GM21529 (cell line): ENCODE data around the gene COMT.
"Not testable (repeated sequence)": the region's sequence is repeated elsewhere in the genome, so short reads cannot be mapped to it uniquely, and the experiment has no call there.

Source experiments
- ATAC-seq: cut with Tn5 transposase; IDR thresholded peaks from one replicate; pipeline ENCODE4 v1.9.1; 2021; ENCODE audit not compliant: unreplicated experiment

COMT gene

DNA sequence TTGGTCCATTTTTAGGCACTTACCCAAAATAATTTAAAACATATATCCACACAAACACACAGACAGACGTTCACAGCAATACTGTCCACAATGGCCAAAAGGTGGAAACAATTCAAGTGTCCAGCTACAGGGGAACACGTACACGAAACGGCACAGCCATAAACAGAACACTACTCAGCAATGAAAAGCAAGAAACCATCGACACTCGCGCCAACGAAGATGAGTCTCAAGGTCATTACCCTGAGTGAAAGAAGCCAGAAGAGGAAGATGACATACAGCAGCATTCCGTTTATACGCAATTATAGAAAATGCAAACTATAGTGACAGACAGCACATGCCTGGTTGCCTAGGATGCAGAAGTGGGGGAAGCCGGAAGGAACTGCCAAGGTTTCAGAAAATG lies 13.4 kb upstream of the COMT start:
- ATAC-seq: no peak

DNA sequence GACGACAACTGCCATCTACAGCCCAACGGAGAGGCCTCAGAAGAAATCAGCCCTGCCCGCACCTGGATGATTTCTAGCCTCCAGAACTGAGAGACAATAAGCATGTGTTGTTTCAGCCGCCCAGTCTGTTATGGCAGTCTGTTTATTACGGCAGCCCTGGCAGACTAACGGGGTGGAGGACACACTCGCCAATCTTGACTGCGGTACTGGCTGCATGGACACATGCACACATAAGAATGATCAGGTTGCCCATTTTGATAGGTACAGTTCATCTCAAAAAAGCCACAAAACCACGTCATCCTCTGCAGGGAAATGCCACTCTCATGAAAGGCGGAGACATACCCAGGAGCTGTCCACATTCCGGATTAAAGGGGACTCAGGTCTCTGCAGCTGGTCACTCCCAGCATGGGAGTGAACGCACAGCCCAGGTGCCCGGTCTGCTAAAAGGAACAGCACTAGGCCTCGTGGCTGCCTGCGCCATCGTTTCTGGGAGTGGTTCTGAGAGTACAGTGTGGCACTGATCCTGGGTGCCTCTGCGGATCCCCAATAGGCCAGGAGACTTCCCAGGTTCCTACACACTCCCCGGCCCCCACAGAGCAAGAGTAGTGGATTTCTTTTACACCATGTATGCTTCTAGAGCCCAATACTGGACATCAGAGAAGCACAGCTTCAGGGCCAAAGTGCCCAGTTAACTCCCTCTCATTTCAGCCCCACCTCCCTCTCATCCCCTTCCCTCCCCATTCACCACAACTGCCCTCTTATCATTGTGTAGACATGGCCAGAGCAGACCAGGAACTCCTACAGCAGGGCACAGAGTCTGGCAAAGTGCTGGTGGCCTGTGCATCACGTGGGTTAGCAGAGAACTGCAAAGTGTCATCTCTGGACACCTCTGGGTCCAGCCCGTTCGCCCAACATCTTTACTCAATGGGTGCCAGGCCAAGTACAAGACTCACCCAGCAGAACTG lies 11.7 kb upstream of the COMT start:
- ATAC-seq: no peak

DNA sequence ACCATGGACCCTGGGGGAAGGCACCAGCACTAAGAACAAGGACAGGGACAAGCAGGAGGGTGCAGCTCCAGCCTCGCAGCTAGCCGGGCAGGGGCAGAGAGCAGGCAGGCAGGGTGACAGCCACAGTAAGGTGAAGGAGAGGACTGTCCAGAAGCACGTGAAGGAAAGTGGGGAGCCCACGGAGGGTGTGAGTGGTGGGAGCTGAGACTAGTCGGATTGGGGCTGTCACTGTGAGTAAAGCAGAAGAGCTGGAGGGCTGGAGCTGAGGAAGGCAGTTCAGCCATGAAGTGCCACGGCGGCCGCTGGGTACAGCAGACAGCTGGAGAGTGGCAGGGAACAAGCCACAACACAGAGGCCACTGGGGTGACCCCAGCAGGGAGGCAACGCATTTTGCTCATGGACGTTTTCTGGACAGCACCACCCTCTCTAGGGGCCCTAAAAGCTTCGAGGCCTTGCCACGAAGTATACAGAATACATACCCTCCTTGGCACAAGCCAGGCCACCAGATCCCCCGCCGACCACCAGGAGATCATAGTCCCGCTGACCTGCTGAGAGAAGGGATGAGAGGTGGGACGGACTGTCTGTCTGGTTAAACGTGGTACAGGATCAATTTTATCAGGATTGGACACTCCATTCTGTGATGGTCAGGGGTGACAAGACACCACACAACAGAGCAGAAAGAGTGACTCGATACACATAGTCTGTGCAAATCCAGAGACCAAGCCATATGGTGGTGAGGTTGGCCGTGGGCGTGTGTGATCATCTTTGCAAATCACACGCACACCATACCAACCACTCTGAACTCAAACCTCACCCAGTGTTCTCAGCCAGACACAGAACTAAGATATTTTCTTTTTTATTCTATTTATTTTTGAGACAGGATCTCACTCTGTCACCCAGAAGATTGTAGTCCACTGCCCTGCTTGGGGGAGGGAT lies 10.8 kb upstream of the COMT start:
- no peak for ATAC-seq

DNA sequence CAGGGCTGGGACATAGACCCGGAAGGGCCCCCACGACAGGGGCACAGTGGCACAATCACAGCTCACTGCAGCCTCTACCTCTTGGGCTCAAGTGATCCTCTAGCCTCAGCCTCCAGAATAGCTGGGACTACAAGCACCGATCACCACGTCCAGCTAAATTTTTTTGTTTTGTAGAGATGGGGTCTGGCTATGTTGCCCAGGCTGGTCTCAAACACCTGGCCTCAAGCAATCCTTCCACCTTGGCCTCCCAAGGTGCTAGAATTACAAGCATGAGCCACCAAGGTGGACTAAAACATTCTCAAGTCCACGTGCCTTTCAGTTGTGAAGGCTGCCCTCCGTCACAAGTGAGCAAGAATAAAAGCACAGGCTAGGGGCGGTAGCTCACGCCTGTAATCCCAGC lies 10.1 kb upstream of the COMT start:
- no peak for ATAC-seq

DNA sequence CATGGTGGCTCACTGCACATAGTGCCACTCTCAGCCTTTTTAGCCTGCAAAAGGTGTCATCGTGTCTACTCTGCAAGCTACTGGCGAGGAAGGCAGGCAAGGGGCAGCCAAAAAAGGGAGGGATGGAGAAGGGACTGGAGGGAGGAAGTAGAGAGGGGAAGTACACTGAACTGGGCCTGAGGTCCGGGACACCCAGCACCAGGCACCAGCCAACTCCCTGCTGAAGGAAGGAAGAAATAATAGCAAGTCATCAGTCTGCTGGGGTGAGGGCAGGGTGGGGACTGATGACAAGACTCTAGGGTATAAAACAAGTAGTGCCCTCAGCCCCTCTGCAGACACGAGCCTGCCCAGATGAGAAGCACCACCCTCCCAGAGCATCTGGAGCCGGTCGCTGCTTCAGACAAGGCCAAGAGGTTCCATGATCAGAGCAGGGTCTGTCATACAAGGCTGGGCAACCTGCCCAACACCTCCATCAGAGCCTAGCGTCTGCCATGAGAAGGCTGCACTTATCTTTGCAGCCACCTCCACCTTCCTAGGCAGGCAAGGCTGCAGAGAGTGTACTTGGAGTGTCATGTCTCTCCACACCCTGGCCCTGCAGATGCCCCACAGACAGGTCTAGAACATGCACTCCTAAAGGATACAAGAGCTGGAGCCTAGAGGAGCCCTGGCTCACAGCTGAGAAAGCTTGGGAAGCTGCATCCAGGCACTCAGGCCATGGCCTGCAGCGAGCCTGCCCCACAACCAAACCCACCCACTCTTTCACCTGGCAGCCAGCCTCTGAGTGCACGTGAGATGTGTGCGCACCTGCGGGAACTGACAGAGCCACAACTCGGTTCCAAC lies 9.0 kb upstream of the COMT start:
- no peak for ATAC-seq

DNA sequence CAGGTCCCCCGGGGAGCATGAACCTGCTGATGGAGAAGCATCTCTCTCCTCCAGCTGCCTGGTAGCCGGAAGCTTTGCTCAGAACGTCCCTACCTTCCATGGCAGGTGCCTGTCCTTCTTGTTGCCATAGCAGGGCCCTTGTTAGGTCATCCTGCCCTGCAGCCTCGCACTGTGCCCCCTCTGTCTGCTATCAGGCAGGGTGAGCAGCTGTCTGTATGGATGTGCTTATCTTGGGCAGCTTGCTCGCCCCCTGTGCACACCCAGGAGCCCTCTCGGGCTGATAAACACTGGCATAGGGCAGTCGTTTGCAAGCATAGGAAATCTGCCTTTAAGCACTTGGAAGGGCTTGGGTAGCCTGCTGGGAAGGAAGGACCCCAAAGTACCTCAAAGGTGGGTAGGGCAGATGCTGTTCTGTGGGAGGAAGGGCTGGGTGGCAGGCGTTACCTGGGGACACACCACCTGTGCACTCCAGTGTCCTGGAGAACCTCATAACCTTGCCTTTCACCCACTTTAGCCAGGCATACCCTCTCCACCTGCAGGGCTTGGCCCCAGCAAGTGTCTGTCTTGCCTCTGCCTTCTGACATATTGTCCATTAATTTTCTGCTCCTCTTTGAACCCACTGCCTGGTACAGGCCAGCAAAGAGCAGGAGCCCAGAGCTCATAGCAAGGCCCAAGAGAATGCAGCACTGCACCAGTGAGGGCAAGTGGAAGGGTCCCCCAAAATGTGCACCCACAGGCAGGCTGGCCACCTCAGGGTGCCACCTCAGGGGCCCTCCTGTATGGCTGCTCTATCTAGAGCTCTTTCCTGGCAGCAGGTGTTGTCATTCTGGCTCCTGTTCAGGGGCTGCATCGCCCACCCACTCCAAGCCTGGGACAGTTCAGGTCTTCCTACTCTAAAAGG lies 8.0 kb upstream of the COMT start:
- no peak for ATAC-seq

DNA sequence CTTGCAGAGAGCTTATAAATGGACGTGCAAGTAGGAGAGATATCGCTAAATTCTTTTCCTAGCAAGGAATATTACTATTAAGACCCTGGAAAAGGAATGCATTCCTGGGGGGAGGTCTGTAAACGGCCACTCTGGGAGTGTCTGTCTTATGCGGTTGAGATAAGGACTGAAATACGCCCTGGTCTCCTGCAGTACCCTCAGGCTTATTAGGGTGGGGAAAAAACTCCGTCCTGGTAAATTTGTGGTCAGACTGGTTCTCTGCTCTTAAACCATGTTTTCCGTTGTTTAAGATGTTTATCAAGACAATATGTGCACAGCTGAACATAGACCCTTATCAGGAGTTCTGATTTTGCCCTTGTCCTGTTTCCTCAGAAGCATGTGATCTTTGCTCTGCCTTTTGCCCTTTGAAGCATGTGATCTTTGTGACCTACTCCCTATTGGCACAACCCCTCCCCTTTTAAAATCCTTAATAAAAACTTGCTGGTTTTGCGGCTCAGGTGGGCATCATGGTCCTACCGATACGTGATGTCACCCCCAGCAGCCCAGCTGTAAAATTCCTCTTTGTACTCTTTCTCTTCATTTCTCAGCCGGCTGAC lies 6.4 kb upstream of the COMT start:
- ATAC-seq: not testable (repeated sequence)

DNA sequence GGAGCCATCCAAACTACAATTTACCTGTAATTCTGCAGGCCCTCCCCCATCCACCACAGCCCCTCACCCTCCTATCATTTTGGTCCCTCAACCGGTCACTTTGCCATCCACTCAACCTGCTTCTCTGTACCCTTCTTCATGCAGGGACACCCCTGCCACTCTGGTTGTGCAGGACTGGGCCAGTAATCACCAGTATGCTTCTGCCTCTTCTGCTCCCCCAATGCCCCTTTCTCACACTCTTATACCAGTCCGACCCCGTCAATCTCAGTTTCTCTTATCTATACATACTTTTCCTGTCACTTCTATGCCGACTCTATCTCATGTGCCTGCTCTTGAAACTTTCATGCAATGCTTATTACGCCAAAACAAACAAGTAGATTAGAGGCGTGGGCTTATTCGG lies 5.1 kb upstream of the COMT start:
- no peak for ATAC-seq

DNA sequence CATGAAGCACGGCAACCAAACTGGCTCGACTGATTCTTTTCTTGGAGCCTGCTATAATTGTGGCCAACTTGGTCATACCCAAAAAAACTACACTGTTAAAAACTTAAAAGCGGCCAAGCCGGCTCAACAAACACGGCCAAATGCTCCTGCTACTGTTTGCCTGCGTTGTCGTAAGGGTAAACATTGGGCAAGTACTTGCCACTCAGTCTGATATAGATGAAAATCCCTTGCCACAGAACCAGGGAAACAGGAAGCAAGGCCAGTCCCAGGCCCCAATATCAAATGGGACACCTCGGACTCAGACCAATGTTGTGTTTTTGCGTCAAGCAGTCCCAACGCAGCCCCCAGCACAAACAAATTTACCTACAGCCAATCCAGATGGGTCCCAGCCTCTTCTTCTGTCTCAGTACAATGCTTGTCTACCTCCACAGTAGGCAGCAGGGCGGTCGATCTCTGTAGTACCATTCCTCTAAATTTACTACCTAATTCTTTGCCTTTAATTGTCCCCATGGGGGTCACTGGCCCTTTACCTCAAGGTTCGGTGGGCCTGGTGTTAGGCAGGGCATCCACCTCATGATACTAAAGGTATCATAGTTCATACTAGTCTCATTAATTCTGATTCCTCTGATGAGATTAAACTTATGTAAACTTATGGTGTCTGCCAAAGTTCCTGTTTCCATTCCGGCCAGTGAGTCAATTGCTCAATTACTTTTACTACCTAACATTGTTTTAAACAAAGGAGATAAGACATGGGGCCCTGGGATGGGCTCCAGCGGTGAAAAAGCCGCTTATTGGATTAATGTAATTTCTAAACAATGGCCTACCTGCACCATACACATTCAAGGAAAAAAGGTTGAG lies 3.7 kb upstream of the COMT start:
- no peak for ATAC-seq

DNA sequence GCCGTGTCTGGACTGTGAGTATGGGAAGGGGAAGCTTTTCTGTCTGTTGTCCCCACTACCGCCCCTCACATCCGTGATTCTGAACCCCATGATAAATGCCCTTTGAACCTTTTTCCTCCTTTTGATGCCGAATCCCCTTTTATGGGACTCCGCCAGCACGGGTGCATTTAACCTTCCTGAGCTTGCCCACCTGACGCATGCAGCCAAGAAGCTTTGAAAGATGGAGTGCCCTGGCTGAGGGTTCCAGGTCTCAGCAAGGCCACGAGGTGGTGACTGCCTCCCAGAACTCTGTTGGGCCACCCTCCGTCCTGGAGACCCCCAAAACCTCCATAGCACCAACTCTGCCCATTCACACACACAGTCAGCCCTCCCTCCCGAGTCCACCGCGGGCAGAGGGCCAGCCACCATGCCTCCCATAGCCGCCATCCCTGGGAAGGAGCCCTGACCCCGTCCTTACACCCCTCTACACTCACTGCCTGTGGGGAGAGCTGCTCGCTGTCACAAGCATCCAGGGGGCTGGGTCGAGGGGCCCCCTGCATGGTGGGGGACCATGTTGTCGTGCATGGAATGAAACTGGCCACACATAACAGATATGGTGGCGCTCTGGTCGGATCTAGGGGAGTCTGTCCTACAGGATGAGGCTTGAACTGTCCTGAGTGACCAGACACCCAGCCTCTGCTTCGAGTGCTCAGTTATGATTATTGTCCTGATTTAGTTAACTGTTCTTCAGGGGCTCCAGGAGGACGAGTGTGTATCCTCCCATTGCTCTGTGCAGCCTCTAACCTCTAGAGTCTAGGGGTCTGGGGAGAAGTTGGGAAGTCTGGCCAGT lies 822 bp upstream of the COMT start:
- no peak for ATAC-seq

DNA sequence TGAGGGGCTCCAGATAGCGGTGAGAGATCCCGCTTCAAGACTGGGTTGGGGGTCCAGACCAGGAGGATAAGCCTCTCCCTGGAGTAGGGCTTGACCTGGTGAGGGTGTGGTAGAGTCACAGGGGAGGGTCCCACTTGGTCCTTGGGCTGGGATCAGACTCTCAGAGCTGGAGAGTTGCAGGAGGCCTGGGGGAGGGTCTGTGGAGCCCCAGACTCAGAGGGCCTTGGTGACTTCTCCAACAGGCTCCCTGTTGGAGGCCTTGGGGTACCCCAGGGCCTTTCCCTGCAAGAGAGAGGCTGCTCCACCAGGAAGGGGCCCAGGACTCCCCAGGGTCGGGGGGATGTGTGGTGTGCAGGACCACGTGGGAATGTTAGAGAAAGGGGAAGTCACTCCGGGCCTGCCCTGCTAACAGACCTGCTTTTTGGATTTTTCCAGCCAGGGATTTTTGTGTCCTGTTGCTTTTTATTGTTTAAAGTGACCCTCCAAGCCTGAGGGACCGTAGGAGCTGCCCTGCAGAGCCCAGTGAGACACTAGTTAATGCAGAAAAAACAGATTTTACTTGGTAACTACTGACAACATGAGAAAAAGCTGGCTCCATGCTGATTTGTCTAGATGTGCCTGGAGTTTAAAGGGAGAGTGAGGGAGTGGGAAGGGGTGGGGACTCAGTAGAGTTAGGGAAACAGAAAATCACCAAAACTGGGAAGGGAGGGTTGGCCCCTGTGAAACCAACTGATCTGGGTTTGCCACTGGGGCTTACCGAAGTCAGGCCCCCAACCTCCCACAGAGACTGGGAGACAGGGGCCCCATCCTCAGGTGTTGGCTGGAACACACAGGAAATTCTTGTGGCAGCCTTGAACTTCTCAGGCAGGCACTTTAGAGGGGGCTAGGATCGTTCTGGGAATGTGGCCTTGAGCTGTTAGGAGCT lies 847 bp downstream of the COMT start:
- no peak for ATAC-seq

DNA sequence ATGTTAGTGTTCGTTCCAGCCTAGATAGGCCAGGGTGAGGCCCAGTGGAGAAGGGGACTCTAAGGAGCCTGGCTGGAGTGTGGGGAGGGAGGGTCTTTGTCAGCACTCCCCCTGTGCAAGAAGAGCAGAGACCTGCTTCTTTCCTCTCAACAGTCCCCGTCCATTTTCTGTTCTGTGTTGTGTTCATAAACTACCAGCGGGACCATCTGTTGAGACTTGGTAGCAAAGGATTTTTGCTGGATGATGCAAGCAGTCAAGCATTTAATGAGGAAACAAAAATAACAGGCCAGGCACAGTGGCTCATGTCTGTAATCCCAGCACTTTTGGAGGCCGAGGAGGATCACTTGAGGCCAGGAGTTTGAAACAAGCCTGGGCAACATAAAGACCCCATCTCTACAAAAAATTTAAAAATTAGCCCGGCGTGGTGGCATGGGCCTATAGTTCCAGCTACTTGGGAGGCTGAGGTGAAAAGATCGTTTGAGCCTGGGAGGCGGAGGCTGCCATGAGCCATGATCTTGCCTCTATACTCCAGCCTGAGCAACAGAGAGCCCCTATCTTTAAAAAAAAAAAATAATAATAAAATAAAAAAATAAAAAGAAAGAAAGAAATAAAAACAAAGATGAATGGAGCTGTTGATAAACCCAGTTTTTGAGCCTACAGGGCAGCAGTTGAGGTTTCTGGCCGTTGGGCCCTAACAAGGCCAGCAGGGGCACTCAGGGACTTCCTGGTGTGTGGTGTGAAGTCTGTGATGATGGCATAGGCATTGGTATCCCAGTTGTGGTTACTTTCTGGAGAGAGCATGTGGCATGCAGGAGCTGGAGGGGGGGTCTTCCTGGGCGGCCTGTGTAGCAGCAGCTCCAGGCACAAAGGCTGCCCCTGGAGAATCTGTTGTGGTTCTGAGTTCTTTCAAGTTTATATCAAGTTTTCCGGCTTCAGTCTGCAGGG lies 1.8 kb downstream of the COMT start:
- no peak for ATAC-seq

DNA sequence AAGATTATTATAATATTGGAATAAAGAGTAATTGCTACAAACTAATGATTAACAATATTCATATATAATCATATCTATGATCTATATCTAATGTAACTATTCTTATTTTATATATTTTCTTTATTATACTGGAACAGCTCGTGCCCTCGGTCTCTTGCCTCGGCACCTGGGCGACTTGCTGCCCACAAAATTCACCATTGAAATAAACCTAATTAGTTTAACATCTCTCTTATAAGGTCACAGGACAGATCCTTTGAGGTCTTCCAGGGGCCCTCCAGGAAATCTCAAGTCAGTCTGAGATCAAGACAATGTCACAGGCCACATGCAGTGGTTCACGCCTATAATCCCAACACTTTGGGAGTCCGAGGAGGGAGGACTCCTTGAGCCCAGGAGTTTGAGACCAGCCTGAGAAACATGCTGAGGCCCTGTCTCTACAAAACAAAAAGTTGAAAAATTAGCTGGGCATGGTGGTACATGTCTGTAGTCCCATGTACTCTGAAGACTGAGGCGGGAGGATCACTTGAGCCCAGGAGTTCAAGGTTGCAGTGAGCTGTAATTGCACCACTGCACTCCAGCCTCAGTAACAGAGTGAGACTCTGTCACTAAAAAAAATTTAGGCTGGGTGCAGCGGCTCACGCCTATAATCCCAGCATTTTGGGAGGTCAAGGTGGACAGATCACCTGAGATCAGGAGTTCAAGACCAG lies 6.6 kb downstream of the COMT start:
- ATAC-seq: no peak

DNA sequence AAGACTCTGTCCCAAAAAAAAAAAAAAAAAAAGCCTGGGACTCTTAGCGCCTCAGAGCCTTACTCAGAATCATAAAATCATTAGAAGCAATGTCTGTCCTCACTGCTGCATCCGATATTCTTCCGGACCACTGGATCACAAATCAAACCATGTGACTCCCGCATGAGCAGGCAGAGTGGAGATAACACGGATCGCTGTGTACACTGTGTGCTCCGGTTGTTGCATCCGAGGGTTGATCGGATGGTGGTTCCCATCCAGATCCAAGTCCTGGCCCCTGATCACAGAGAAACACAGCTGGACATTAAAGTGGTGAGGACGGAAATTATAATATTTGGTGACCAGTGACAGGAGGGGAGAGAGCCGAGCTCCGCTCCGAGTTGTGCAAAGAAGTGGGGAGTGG lies 9.8 kb downstream of the COMT start:
- no peak for ATAC-seq
